Spleen (tissue), 11 donors: ENCODE measurements around the gene FRRS1. TPM values are rescaled to one million over a fixed set of nuclear protein-coding genes. Genes with fewer than 3 reads are reported as not detected.
A peak's percentile ranks its signal among the peaks of the same experiment; 100 is the strongest.

Experiments used
- DNase-seq: peaks from one replicate; pipeline ENCODE4 v3.0.0-alpha.2; 2020
- H3K27ac ChIP-seq, 8 donors: fragments of 200-600 bp; sonication (generic) in 7 of 8; 1 replicate in 4 of 8; 2 replicates in 4 of 8; pipeline versions ENCODE4 v1.5.0 to v1.8.0; 2016 to 2021; ENCODE audit warnings: inconsistent platforms in 4 of 8, mild to moderate bottlenecking in 4 of 8, moderate library complexity in 1 of 8
- H3K27me3 ChIP-seq, 7 donors: fragments of 200-600 bp; sonication (generic) in 6 of 7; replicated peaks in 1 of 7; 1 replicate in 4 of 7; 2 replicates in 3 of 7; pipeline versions ENCODE4 v1.5.0 to v1.8.0; 2016 to 2021; ENCODE audit warnings: inconsistent platforms in 3 of 7, mild to moderate bottlenecking in 1 of 7
- H3K36me3 ChIP-seq, 6 donors: fragments of 200-600 bp; sonication (generic) in 5 of 6; 1 replicate in 4 of 6; 2 replicates in 2 of 6; pipeline versions ENCODE4 v1.5.0 to v1.8.0; 2016 to 2021; ENCODE audit warnings: inconsistent platforms in 2 of 6
- H3K4me1 ChIP-seq, 6 donors: fragments of 200-600 bp; sonication (generic) in 5 of 6; 1 replicate in 3 of 6; 2 replicates in 3 of 6; pipeline versions ENCODE4 v1.5.0 to v1.8.0; 2016 to 2021; ENCODE audit warnings: inconsistent platforms in 3 of 6
- H3K4me3 ChIP-seq, 8 donors: fragments of 200-600 bp; sonication (generic) in 7 of 8; 1 replicate in 4 of 8; 2 replicates in 4 of 8; pipeline versions ENCODE4 v1.5.0 to v1.8.0; 2016 to 2021; ENCODE audit warnings: inconsistent platforms in 4 of 8, mild to moderate bottlenecking in 4 of 8, moderate library complexity in 2 of 8
- H3K9me3 ChIP-seq, 8 donors: fragments of 200-600 bp; sonication (generic) in 7 of 8; 1 replicate in 4 of 8; 2 replicates in 4 of 8; pipeline versions ENCODE4 v1.5.0 to v1.8.0; 2016 to 2021; ENCODE audit warnings: inconsistent platforms in 4 of 8
- POLR2A ChIP-seq, 3 donors: fragments of 450-650 bp; IDR thresholded peaks; one replicate each; pipeline ENCODE4 v1.5.1; 2017; ENCODE audit warnings: antibody characterized with exemption in 3 of 3, mild to moderate bottlenecking in 1 of 3
- POLR2AphosphoS5 ChIP-seq, 3 donors: sonication (generic); formaldehyde crosslinking; IDR thresholded peaks; one replicate each; pipeline ENCODE4 v1.5.1; 2017; ENCODE audit warnings: antibody characterized with exemption in 3 of 3
- WGBS, 5 donors: extraction: QIAGEN DNeasy Blood & Tissue Kit in 3 of 5; methylation state at CpG; one replicate each; pipeline versions ENCODE4 v1.1.5 to v1.1.7; 2013 to 2018; 5-methylcytosine and 5-hydroxymethylcytosine counted together
- intact Hi-C: fragments of 100-400 bp; cut with DNase I; formaldehyde crosslinking; loops from one replicate; pipeline ENCODE4 v1.15.0; 2023; ENCODE audit warnings: low total_unique reads
- polyA plus RNA-seq, 3 donors: library from polyadenylated mRNA; stranded (reverse); fragments of 200-250 nt; gene quantifications; one replicate each; pipeline ENCODE4 v1.2.1, GENCODE V29; 2013
- total RNA-seq, 7 donors: library from RNA; depleted of rRNA in 3 of 7; stranded (reverse); fragments of >200 nt in 3 of 7; fragmentation: NEBNext Ultra II Directional in 4 of 7; extraction: Animal tissue kit (Norgen Biotek cat#: 25700) in 4 of 7; gene quantifications; one replicate each; pipeline versions ENCODE4 v1.1.0 to v1.2.1, GENCODE V29; 2016 to 2021
- TF ChIP-seq, protein P1 (sequence below), 11 experiments: fragments of 200-600 bp in 7 of 11; fragments of 450-650 bp in 4 of 11; sonication (generic) in 4 of 11; IDR thresholded peaks in 8 of 11; conservative IDR thresholded peaks in 3 of 11; 1 replicate in 7 of 11; 2 replicates in 4 of 11; pipeline versions ENCODE4 v1.4.0 to v1.8.0; 2016 to 2021; ENCODE audit warnings: antibody characterized with exemption in 11 of 11, inconsistent platforms in 4 of 11, mild to moderate bottlenecking in 1 of 11
- donor health status: healthy with polysubstance abuse.
- donor health status: DM: no; HTN: no; CAD: no; lungs with moderate emphysema.
- donor health status: DM: no; HTN: no; CAD: no.
- donor health status: Bipolar disorder and iron deficiency.
- donor health status: healthy.
- donor health status: DM: no; HTN: no; CAD: no.
- donor health status: DM: yes; HTN: yes; CAD: no.

The FRRS1 gene
- total and polyA plus RNA-seq, 10 donors = 0.13 to 7.3 (median 4.4) TPM

DNA sequence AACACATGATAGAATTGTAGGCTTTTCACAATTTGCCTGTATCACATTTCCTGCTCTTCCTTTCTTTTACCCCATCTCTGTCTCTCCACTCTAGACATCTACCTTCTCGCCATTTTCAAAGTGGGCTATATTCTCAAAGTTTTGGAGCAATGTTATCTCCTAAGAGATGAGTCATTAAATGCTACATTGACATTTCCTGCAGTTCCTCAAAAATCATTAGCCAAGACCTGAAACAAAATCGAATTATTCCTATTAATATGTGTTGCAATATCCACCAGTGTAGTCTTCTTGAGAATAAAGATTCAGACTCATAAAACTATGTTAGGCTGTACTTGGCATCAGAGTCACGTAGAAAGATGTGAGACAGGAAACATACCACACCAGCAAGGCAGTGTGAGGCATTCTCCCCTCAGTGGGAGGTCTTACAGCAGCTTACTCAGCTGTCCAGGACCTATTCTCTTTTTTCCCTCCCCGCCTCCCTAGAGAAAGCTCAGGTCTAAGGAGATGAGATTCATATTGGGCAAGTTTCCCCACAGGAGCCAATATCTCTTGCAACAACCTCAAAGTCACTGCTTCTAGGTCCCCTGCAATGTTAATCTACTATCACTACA, 38.8 kb downstream of the FRRS1 start:
- Histone ChIP-seq H3K27me3 (no peaks in the 10 kb centered on the region), H3K9me3 (no peaks in the 10 kb centered on the region), H3K36me3 (peaks cover 0 to 20% (median 0%) of the 10 kb centered on the region in 6 donors), H3K4me3 (no peak overlapping the region), H3K27ac (peak overlapping the region in 2 of 8 donors; percentile 12 to 24), H3K4me1 (no peaks in the 10 kb centered on the region)
- intact Hi-C loops = no loop called here
- 68 to 82% (median 77%) methylated on average over 4 of the region's 4 CpGs for WGBS, 5 donors
- DNase-seq = no peak
- no peak for TF ChIP-seq POLR2A (IDR thresholded peaks at IDR 0.05)
- TF ChIP-seq, protein P1, sequence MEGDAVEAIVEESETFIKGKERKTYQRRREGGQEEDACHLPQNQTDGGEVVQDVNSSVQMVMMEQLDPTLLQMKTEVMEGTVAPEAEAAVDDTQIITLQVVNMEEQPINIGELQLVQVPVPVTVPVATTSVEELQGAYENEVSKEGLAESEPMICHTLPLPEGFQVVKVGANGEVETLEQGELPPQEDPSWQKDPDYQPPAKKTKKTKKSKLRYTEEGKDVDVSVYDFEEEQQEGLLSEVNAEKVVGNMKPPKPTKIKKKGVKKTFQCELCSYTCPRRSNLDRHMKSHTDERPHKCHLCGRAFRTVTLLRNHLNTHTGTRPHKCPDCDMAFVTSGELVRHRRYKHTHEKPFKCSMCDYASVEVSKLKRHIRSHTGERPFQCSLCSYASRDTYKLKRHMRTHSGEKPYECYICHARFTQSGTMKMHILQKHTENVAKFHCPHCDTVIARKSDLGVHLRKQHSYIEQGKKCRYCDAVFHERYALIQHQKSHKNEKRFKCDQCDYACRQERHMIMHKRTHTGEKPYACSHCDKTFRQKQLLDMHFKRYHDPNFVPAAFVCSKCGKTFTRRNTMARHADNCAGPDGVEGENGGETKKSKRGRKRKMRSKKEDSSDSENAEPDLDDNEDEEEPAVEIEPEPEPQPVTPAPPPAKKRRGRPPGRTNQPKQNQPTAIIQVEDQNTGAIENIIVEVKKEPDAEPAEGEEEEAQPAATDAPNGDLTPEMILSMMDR (IDR thresholded peaks at IDR 0.05 in 8 of 11, conservative IDR thresholded peaks at IDR 0.05 in 3 of 11) = no peak
- TF ChIP-seq POLR2AphosphoS5 (IDR thresholded peaks at IDR 0.05) = no peak

DNA sequence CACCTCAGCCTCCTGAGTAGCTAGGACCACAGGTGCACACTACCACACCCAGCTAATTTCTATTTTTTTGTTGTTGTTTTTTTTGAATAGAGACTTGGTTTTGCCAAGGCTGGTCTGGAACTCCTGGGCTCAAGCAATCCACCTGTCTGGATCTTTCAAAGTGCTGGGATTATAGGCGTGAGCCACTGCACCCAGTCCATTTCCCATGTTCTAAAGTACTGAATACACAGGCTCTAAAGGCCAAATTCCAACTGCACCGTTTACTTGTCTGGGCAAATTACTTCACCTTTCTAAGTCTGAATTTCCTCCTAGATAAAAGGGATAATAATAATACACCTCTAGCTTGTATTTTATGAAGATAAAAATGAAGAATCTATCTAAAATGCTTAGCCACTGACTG, 39.6 kb downstream of the FRRS1 start:
- Histone ChIP-seq H3K27me3 (no peaks in the 10 kb centered on the region), H3K9me3 (no peaks in the 10 kb centered on the region), H3K4me3 (no peak overlapping the region), H3K27ac (no peak overlapping the region), H3K4me1 (no peaks in the 10 kb centered on the region), H3K36me3 (peaks cover 0 to 20% (median 0%) of the 10 kb centered on the region in 6 donors)
- intact Hi-C loops = no loop called here
- no peak for DNase-seq
- TF ChIP-seq POLR2A (IDR thresholded peaks at IDR 0.05) (no peak), POLR2AphosphoS5 (IDR thresholded peaks at IDR 0.05) (no peak)
- TF ChIP-seq, protein P1 (IDR thresholded peaks at IDR 0.05 in 8 of 11, conservative IDR thresholded peaks at IDR 0.05 in 3 of 11) = no peak
- WGBS, 5 donors = 86 to 95% (median 90%) methylated on average over 2 of the region's 2 CpGs

DNA sequence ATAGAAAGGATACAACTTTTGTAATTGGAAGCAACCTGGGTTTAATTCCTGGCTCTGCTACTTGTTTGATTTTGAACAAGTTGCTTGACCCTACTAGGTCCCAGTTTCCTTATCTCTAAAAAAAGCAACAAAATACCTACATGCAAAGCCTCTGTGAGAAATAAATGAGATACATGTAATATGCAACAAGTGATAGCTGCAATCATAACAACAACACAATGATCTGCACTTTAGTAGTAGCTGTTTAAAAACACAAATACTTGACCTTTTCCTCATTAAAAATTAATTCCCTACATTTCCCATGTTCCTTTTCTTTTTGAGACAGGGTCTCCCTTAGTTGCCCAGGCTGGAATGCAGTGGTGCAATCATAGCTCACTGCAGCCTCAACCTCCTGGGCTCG, 40.0 kb downstream of the FRRS1 start:
- DNase-seq = no peak
- no peaks in the 10 kb centered on the region for H3K27me3 ChIP-seq
- H3K9me3 ChIP-seq = no peaks in the 10 kb centered on the region
- no peak overlapping the region for H3K27ac ChIP-seq
- no peak overlapping the region for H3K4me3 ChIP-seq
- WGBS, 5 donors = 94 to 100% (median 100%) methylated on average over 1 of the region's 1 CpG
- intact Hi-C loops = no loop called here
- H3K4me1 ChIP-seq = no peaks in the 10 kb centered on the region
- TF ChIP-seq, protein P1 (IDR thresholded peaks at IDR 0.05 in 8 of 11, conservative IDR thresholded peaks at IDR 0.05 in 3 of 11) = no peak
- no peak for TF ChIP-seq POLR2A (IDR thresholded peaks at IDR 0.05)
- no peak for TF ChIP-seq POLR2AphosphoS5 (IDR thresholded peaks at IDR 0.05)
- peaks cover 0 to 20% (median 0%) of the 10 kb centered on the region in 6 donors for H3K36me3 ChIP-seq

DNA sequence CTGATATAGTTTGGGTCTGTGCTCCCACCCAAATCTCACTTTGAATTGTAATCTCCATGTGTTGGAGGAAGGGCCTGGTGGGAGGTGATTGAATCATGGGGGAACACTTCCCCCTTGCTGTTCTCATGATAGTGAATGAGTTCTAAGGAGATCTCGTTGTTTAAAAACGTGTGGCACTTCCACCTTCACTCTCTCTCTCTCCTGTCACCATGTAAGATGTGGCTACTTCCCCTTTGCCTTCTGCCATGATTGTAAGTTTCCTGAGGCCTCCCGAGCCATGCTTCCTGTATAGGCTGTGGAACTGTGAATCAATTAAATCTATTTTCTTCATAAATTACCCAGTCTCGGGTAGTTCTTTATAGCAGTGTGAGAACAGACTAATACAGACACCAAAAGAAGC, 40.4 kb downstream of the FRRS1 start:
- Histone ChIP-seq H3K27ac (no peak overlapping the region), H3K4me1 (no peaks in the 10 kb centered on the region), H3K27me3 (no peaks in the 10 kb centered on the region), H3K36me3 (peaks cover 0 to 20% (median 0%) of the 10 kb centered on the region in 6 donors), H3K9me3 (no peaks in the 10 kb centered on the region), H3K4me3 (no peak overlapping the region)
- no peak for DNase-seq
- intact Hi-C loops = no loop called here
- WGBS, 5 donors = 31 to 64% (median 43%) methylated on average over 4 of the region's 4 CpGs
- no peak for TF ChIP-seq POLR2A (IDR thresholded peaks at IDR 0.05)
- TF ChIP-seq, protein P1 (IDR thresholded peaks at IDR 0.05 in 8 of 11, conservative IDR thresholded peaks at IDR 0.05 in 3 of 11) = no peak
- no peak for TF ChIP-seq POLR2AphosphoS5 (IDR thresholded peaks at IDR 0.05)
